GM23338 (cell line): ENCODE measurements around the gene TAF4B. TPM values are rescaled to one million over a fixed set of nuclear protein-coding genes. Genes with fewer than 3 reads are reported as not detected.

Experiments used
- ATAC-seq: fragments of 200-7000 bp; cut with Tn5 transposase; 3 replicates; pipeline ENCODE4 v1.9.1; 2020
- DNase-seq: peaks from one replicate; pipeline ENCODE4 v3.0.0-alpha.2; 2015; ENCODE audit warnings: low spot score
- H2AFZ ChIP-seq: fragments of 200-600 bp; sonication (generic); 2 replicates; pipeline ENCODE4 v1.8.0; 2016; ENCODE audit warnings: antibody characterized with exemption, mild to moderate bottlenecking, moderate library complexity
- H3F3A ChIP-seq: fragments of 200-600 bp; sonication (generic); replicated peaks from 2 replicates; pipeline ENCODE4 v1.8.0; 2017; ENCODE audit warnings: antibody characterized with exemption, mixed run types, low read depth
- H3K27ac ChIP-seq: fragments of 200-600 bp; sonication (generic); 2 replicates; pipeline ENCODE4 v1.6.1; 2016; ENCODE audit warnings: low read depth
- H3K27me3 ChIP-seq: fragments of 200-600 bp; sonication (generic); 2 replicates; pipeline ENCODE4 v1.8.0; 2016; ENCODE audit warnings: mild to moderate bottlenecking, mixed run types, moderate library complexity; ENCODE audit not compliant: insufficient read depth
- H3K36me3 ChIP-seq: fragments of 200-600 bp; sonication (generic); 2 replicates; pipeline ENCODE4 v1.8.0; 2016; ENCODE audit warnings: mild to moderate bottlenecking; ENCODE audit not compliant: insufficient read depth
- H3K4me1 ChIP-seq: fragments of 200-600 bp; sonication (generic); 2 replicates; pipeline ENCODE4 v1.8.0; 2016; ENCODE audit warnings: mild to moderate bottlenecking, moderate library complexity; ENCODE audit not compliant: insufficient read depth
- H3K4me2 ChIP-seq: fragments of 200-600 bp; sonication (generic); 2 replicates; pipeline ENCODE4 v1.7.1; 2017; ENCODE audit warnings: mixed run types
- H3K4me3 ChIP-seq: fragments of 200-600 bp; sonication (generic); 2 replicates; pipeline ENCODE4 v1.6.1; 2016; ENCODE audit warnings: mixed run types
- H3K79me2 ChIP-seq: fragments of 200-600 bp; sonication (generic); replicated peaks from 2 replicates; pipeline ENCODE4 v1.8.0; 2017; ENCODE audit warnings: mild to moderate bottlenecking; ENCODE audit not compliant: insufficient read depth
- H3K9me2 ChIP-seq: fragments of 200-600 bp; sonication (generic); 2 replicates; pipeline ENCODE4 v1.8.0; 2017; ENCODE audit not compliant: insufficient read depth
- H4K20me1 ChIP-seq: fragments of 200-600 bp; sonication (generic); replicated peaks from 2 replicates; pipeline ENCODE4 v1.8.0; 2017; ENCODE audit warnings: mild to moderate bottlenecking; ENCODE audit not compliant: insufficient read depth
- H3K27ac Mint-ChIP-seq: 2 replicates; pipeline ENCODE4 v1.8.0; 2020; ENCODE audit warnings: inconsistent platforms, mild to moderate bottlenecking, moderate library complexity, mixed read lengths
- H3K27me3 Mint-ChIP-seq: 3 replicates; pipeline ENCODE4 v1.8.0; 2022; ENCODE audit warnings: low read depth, mild to moderate bottlenecking, moderate library complexity, mixed read lengths, inconsistent platforms; ENCODE audit not compliant: insufficient read depth, poor library complexity
- H3K36me3 Mint-ChIP-seq: 3 replicates; pipeline ENCODE4 v1.8.0; 2021; ENCODE audit warnings: low read depth, mild to moderate bottlenecking, inconsistent platforms, moderate library complexity, mixed read lengths
- H3K4me1 Mint-ChIP-seq: 3 replicates; pipeline ENCODE4 v1.8.0; 2020; ENCODE audit warnings: mild to moderate bottlenecking, inconsistent platforms, mixed read lengths
- H3K4me3 Mint-ChIP-seq: 3 replicates; pipeline ENCODE4 v1.8.0; 2021; ENCODE audit warnings: moderate library complexity, mild to moderate bottlenecking, inconsistent platforms, mixed read lengths
- H3K9me3 Mint-ChIP-seq: 3 replicates; pipeline ENCODE4 v1.8.0; 2020; ENCODE audit warnings: moderate library complexity, mild to moderate bottlenecking, inconsistent platforms, mixed read lengths
- CREB1 ChIP-seq: fragments of 250-450 bp; sonication (Bioruptor Pico); IDR thresholded peaks from 2 replicates; pipeline ENCODE4 v1.5.0; 2020; ENCODE audit warnings: low read depth, mild to moderate bottlenecking, moderate library complexity
- EZH2 ChIP-seq: fragments of 200-600 bp; sonication (generic); IDR thresholded peaks from one replicate; pipeline ENCODE4 v1.8.0; 2017; ENCODE audit warnings: antibody characterized with exemption, mild to moderate bottlenecking, low read depth; ENCODE audit not compliant: unreplicated experiment
- EZH2phosphoT487 ChIP-seq: fragments of 200-600 bp; sonication (generic); IDR thresholded peaks from one replicate; pipeline ENCODE4 v1.8.1; 2018; ENCODE audit warnings: antibody characterized with exemption; ENCODE audit not compliant: unreplicated experiment
- JUNB ChIP-seq: IDR thresholded peaks from one replicate; pipeline ENCODE4 v1.6.1; 2016; ENCODE audit warnings: antibody characterized with exemption; ENCODE audit not compliant: unreplicated experiment
- NANOG ChIP-seq: IDR thresholded peaks from 2 replicates; pipeline ENCODE4 v1.6.1; 2016; ENCODE audit warnings: antibody characterized with exemption, borderline replicate concordance
- POLR2AphosphoS5 ChIP-seq: IDR thresholded peaks from 2 replicates; pipeline ENCODE4 v1.6.1; 2016; ENCODE audit warnings: antibody characterized with exemption, low read depth
- STAT1 ChIP-seq: IDR thresholded peaks from one replicate; pipeline ENCODE4 v1.6.1; 2016; ENCODE audit warnings: antibody characterized with exemption; ENCODE audit not compliant: unreplicated experiment
- ZNF114 ChIP-seq: fragments of 250-450 bp; sonication (Bioruptor Pico); IDR thresholded peaks from 2 replicates; pipeline ENCODE4 v1.5.0; 2020; ENCODE audit warnings: mild to moderate bottlenecking, moderate library complexity
- ZNF331 ChIP-seq: fragments of 250-450 bp; sonication (Bioruptor Pico); IDR thresholded peaks from 2 replicates; pipeline ENCODE4 v1.5.0; 2020; ENCODE audit warnings: low read depth, mild to moderate bottlenecking, moderate library complexity
- polyA plus RNA-seq: library from polyadenylated mRNA; unstranded; fragments of >200 nt; fragmentation: Nextera tagmentation; extraction: Ambion mirVana; gene quantifications from 2 replicates; pipeline ENCODE4 v1.2.1, GENCODE V29; 2016
- total RNA-seq: library from RNA; depleted of rRNA; stranded (reverse); fragments of >200 nt; shearing (Covaris generic); gene quantifications from 2 replicates; pipeline ENCODE4 v1.2.3, GENCODE V29; 2014
- TF ChIP-seq, protein P1 (sequence below), 2 experiments: fragments of 200-600 bp in 1 of 2; sonication (generic) in 1 of 2; conservative IDR thresholded peaks; 2 replicates each; pipeline versions ENCODE4 v1.5.1 to v1.6.1; 2016 to 2017; ENCODE audit warnings: antibody characterized with exemption in 2 of 2, low read depth in 2 of 2, mild to moderate bottlenecking in 2 of 2, moderate library complexity in 1 of 2
- TF ChIP-seq, protein P2 (sequence below): IDR thresholded peaks from 2 replicates; pipeline ENCODE4 v1.6.1; 2016; ENCODE audit warnings: antibody characterized with exemption
- TF ChIP-seq, protein P3 (sequence below): fragments of 250-450 bp; sonication (Bioruptor Pico); IDR thresholded peaks from 2 replicates; pipeline ENCODE4 v1.5.0; 2020; ENCODE audit warnings: mild to moderate bottlenecking, moderate library complexity
- TF ChIP-seq, protein P4 (sequence below): IDR thresholded peaks from one replicate; pipeline ENCODE4 v1.6.1; 2018; ENCODE audit warnings: antibody characterized with exemption; ENCODE audit not compliant: unreplicated experiment

TAF4B gene
- total and polyA plus RNA-seq, 2 experiments from 2014 or later: 9.4 to 27.3 TPM

DNA sequence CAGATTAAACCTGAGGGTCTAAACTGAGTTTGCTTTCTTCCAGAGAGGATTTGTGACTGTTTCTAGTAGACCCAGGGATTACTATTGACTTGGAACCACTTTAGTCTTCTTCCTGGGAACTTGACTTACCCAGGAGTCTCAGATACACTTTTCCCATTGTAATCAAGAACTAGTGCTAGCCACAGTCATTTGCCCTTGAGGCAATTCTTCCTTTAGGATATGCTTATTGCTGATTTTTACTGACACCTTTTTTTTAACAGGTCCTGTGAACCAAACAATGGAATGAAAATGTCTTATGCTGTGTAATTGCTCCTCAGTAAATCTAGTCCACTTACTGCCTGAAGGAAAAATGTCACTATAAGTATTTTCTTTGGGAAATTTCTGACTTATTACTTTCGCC, 78.3 kb downstream of the TAF4B start:
- Histone ChIP-seq H3K4me1 (no peaks in the 10 kb centered on the region), H2AFZ (no peak overlapping the region), H3K4me2 (no peak overlapping the region), H3K27ac (no peak overlapping the region), H4K20me1 (no peaks in the 10 kb centered on the region), H3F3A (no peaks in the 10 kb centered on the region), H3K9me2 (no peaks in the 10 kb centered on the region), H3K27me3 (no peaks in the 10 kb centered on the region), H3K79me2 (no peaks in the 10 kb centered on the region; the same call in 1 of the 2 replicates), H3K4me3 (no peak overlapping the region), H3K36me3 (no peaks in the 10 kb centered on the region)
- Mint-ChIP-seq H3K9me3 (no peaks in the 10 kb centered on the region), H3K4me1 (0 out of 3 replicates have a peak, but pooled peaks cover under 1% of the 10 kb centered on the region), H3K27ac (no peak overlapping the region), H3K27me3 (no peaks in the 10 kb centered on the region), H3K36me3 (peaks cover 7% of the 10 kb centered on the region; the same call in 1 of the 3 replicates), H3K4me3 (no peak overlapping the region)
- no peak for TF ChIP-seq ZNF114 (CRISPR knock-in tag)
- TF ChIP-seq, protein P1, sequence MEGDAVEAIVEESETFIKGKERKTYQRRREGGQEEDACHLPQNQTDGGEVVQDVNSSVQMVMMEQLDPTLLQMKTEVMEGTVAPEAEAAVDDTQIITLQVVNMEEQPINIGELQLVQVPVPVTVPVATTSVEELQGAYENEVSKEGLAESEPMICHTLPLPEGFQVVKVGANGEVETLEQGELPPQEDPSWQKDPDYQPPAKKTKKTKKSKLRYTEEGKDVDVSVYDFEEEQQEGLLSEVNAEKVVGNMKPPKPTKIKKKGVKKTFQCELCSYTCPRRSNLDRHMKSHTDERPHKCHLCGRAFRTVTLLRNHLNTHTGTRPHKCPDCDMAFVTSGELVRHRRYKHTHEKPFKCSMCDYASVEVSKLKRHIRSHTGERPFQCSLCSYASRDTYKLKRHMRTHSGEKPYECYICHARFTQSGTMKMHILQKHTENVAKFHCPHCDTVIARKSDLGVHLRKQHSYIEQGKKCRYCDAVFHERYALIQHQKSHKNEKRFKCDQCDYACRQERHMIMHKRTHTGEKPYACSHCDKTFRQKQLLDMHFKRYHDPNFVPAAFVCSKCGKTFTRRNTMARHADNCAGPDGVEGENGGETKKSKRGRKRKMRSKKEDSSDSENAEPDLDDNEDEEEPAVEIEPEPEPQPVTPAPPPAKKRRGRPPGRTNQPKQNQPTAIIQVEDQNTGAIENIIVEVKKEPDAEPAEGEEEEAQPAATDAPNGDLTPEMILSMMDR (conservative IDR thresholded peaks at IDR 0.05; ENCODE audit: low read depth in 2 of 2): no peak
- TF ChIP-seq ZNF331 (CRISPR knock-in tag): no peak
- no peak for TF ChIP-seq EZH2
- no peak for TF ChIP-seq STAT1
- TF ChIP-seq, protein P2, sequence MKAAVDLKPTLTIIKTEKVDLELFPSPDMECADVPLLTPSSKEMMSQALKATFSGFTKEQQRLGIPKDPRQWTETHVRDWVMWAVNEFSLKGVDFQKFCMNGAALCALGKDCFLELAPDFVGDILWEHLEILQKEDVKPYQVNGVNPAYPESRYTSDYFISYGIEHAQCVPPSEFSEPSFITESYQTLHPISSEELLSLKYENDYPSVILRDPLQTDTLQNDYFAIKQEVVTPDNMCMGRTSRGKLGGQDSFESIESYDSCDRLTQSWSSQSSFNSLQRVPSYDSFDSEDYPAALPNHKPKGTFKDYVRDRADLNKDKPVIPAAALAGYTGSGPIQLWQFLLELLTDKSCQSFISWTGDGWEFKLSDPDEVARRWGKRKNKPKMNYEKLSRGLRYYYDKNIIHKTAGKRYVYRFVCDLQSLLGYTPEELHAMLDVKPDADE: no peak
- TF ChIP-seq, protein P3, sequence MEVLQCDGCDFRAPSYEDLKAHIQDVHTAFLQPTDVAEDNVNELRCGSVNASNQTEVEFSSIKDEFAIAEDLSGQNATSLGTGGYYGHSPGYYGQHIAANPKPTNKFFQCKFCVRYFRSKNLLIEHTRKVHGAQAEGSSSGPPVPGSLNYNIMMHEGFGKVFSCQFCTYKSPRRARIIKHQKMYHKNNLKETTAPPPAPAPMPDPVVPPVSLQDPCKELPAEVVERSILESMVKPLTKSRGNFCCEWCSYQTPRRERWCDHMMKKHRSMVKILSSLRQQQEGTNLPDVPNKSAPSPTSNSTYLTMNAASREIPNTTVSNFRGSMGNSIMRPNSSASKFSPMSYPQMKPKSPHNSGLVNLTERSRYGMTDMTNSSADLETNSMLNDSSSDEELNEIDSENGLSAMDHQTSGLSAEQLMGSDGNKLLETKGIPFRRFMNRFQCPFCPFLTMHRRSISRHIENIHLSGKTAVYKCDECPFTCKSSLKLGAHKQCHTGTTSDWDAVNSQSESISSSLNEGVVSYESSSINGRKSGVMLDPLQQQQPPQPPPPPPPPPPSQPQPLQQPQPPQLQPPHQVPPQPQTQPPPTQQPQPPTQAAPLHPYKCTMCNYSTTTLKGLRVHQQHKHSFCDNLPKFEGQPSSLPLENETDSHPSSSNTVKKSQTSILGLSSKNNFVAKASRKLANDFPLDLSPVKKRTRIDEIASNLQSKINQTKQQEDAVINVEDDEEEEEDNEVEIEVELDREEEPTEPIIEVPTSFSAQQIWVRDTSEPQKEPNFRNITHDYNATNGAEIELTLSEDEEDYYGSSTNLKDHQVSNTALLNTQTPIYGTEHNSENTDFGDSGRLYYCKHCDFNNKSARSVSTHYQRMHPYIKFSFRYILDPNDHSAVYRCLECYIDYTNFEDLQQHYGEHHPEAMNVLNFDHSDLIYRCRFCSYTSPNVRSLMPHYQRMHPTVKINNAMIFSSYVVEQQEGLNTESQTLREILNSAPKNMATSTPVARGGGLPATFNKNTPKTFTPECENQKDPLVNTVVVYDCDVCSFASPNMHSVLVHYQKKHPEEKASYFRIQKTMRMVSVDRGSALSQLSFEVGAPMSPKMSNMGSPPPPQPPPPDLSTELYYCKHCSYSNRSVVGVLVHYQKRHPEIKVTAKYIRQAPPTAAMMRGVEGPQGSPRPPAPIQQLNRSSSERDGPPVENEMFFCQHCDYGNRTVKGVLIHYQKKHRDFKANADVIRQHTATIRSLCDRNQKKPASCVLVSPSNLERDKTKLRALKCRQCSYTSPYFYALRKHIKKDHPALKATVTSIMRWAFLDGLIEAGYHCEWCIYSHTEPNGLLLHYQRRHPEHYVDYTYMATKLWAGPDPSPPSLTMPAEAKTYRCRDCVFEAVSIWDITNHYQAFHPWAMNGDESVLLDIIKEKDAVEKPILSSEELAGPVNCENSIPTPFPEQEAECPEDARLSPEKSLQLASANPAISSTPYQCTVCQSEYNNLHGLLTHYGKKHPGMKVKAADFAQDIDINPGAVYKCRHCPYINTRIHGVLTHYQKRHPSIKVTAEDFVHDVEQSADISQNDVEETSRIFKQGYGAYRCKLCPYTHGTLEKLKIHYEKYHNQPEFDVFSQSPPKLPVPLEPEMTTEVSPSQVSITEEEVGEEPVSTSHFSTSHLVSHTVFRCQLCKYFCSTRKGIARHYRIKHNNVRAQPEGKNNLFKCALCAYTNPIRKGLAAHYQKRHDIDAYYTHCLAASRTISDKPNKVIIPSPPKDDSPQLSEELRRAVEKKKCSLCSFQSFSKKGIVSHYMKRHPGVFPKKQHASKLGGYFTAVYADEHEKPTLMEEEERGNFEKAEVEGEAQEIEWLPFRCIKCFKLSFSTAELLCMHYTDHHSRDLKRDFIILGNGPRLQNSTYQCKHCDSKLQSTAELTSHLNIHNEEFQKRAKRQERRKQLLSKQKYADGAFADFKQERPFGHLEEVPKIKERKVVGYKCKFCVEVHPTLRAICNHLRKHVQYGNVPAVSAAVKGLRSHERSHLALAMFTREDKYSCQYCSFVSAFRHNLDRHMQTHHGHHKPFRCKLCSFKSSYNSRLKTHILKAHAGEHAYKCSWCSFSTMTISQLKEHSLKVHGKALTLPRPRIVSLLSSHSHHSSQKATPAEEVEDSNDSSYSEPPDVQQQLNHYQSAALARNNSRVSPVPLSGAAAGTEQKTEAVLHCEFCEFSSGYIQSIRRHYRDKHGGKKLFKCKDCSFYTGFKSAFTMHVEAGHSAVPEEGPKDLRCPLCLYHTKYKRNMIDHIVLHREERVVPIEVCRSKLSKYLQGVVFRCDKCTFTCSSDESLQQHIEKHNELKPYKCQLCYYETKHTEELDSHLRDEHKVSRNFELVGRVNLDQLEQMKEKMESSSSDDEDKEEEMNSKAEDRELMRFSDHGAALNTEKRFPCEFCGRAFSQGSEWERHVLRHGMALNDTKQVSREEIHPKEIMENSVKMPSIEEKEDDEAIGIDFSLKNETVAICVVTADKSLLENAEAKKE (CRISPR knock-in tag): no peak
- TF ChIP-seq POLR2AphosphoS5: no peak
- no peak for TF ChIP-seq JUNB
- no peak for TF ChIP-seq NANOG
- no peak for TF ChIP-seq CREB1 (CRISPR knock-in tag)
- TF ChIP-seq, protein P4, sequence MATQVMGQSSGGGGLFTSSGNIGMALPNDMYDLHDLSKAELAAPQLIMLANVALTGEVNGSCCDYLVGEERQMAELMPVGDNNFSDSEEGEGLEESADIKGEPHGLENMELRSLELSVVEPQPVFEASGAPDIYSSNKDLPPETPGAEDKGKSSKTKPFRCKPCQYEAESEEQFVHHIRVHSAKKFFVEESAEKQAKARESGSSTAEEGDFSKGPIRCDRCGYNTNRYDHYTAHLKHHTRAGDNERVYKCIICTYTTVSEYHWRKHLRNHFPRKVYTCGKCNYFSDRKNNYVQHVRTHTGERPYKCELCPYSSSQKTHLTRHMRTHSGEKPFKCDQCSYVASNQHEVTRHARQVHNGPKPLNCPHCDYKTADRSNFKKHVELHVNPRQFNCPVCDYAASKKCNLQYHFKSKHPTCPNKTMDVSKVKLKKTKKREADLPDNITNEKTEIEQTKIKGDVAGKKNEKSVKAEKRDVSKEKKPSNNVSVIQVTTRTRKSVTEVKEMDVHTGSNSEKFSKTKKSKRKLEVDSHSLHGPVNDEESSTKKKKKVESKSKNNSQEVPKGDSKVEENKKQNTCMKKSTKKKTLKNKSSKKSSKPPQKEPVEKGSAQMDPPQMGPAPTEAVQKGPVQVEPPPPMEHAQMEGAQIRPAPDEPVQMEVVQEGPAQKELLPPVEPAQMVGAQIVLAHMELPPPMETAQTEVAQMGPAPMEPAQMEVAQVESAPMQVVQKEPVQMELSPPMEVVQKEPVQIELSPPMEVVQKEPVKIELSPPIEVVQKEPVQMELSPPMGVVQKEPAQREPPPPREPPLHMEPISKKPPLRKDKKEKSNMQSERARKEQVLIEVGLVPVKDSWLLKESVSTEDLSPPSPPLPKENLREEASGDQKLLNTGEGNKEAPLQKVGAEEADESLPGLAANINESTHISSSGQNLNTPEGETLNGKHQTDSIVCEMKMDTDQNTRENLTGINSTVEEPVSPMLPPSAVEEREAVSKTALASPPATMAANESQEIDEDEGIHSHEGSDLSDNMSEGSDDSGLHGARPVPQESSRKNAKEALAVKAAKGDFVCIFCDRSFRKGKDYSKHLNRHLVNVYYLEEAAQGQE: no peak
- no peak for TF ChIP-seq EZH2phosphoT487
- ATAC-seq (no peak), DNase-seq (no peak)
